WTC11 (cell line): ENCODE data around the gene SECTM1. TPM values are rescaled to one million over a fixed set of nuclear protein-coding genes. Genes with fewer than 3 reads are reported as not detected.

Source experiments
- ATAC-seq: fragments of 200-7000 bp; cut with Tn5 transposase; 2 replicates; pipeline ENCODE4 v1.10.0; 2021; ENCODE audit warnings: mild to moderate bottlenecking, moderate library complexity
- CTCF ChIA-PET: fragments of 300-600 bp; sonication (Branson Sonifier 250); formaldehyde crosslinking; loops from one replicate; lab custom pipeline; 2021; ENCODE audit warnings: antibody characterized with exemption; lab: Charles Lee
- POLR2A ChIA-PET: fragments of 350-600 bp; sonication (Branson Sonifier 250); formaldehyde crosslinking; loops from one replicate; lab custom pipeline; 2021; ENCODE audit warnings: antibody characterized with exemption; lab: Charles Lee
- DNase-seq: peaks from one replicate; pipeline ENCODE4 v3.0.0; 2021; ENCODE audit warnings: low spot score
- H3K27ac Mint-ChIP-seq: 2 replicates; pipeline ENCODE4 v1.8.0; 2021; ENCODE audit warnings: mixed read lengths
- H3K27me3 Mint-ChIP-seq: 2 replicates; pipeline ENCODE4 v1.8.0; 2021; ENCODE audit warnings: low read depth, mild to moderate bottlenecking, moderate library complexity, mixed read lengths
- H3K36me3 Mint-ChIP-seq: 2 replicates; pipeline ENCODE4 v1.8.0; 2021; ENCODE audit warnings: mixed read lengths
- H3K4me1 Mint-ChIP-seq: 2 replicates; pipeline ENCODE4 v1.8.0; 2022; ENCODE audit warnings: mixed read lengths
- H3K4me3 Mint-ChIP-seq: 2 replicates; pipeline ENCODE4 v1.8.0; 2021; ENCODE audit warnings: mild to moderate bottlenecking, moderate library complexity, mixed read lengths
- H3K9me3 Mint-ChIP-seq: 2 replicates; pipeline ENCODE4 v1.8.0; 2021; ENCODE audit warnings: mixed read lengths
- AR ChIP-seq: fragments of 250-450 bp; sonication (Bioruptor Pico); IDR thresholded peaks from 2 replicates; pipeline ENCODE4 v1.9.0; 2021; ENCODE audit warnings: mild to moderate bottlenecking
- CBFB ChIP-seq: sonication (generic); formaldehyde crosslinking; IDR thresholded peaks from 2 replicates; pipeline ENCODE4 v1.8.1; 2022; ENCODE audit warnings: mild to moderate bottlenecking, low read depth, missing genetic modification reagents
- CREB1 ChIP-seq: sonication (generic); formaldehyde crosslinking; IDR thresholded peaks from 2 replicates; pipeline ENCODE4 v1.8.0; 2023; ENCODE audit warnings: mild to moderate bottlenecking, missing genetic modification reagents
- CREM ChIP-seq: sonication (generic); formaldehyde crosslinking; IDR thresholded peaks from 2 replicates; pipeline ENCODE4 v1.8.1; 2022; ENCODE audit warnings: mild to moderate bottlenecking, missing genetic modification reagents, moderate library complexity
- ESRRA ChIP-seq: sonication (generic); formaldehyde crosslinking; IDR thresholded peaks from 2 replicates; pipeline ENCODE4 v1.8.1; 2022; ENCODE audit warnings: mild to moderate bottlenecking, missing genetic modification reagents, borderline replicate concordance
- GABPB1 ChIP-seq: sonication (generic); formaldehyde crosslinking; IDR thresholded peaks from 2 replicates; pipeline ENCODE4 v1.8.1; 2023; ENCODE audit warnings: mild to moderate bottlenecking, missing genetic modification reagents
- IRF2 ChIP-seq: sonication (generic); formaldehyde crosslinking; IDR thresholded peaks from 2 replicates; pipeline ENCODE4 v1.8.0; 2022; ENCODE audit warnings: low read depth, missing genetic modification reagents, borderline replicate concordance
- JAZF1 ChIP-seq: fragments of 250-450 bp; sonication (Bioruptor Pico); IDR thresholded peaks from 2 replicates; pipeline ENCODE4 v1.9.0; 2021; ENCODE audit warnings: moderate library complexity, mild to moderate bottlenecking, inconsistent platforms
- JUN ChIP-seq: sonication (generic); formaldehyde crosslinking; IDR thresholded peaks from 2 replicates; pipeline ENCODE4 v1.8.0; 2023; ENCODE audit warnings: mild to moderate bottlenecking, missing genetic modification reagents
- MLX ChIP-seq: sonication (generic); formaldehyde crosslinking; IDR thresholded peaks from 2 replicates; pipeline ENCODE4 v1.8.1; 2023; ENCODE audit warnings: mild to moderate bottlenecking, missing genetic modification reagents, moderate library complexity
- MXD4 ChIP-seq: fragments of 250-450 bp; sonication (Bioruptor Pico); IDR thresholded peaks from 2 replicates; pipeline ENCODE4 v1.8.0; 2021; ENCODE audit warnings: mild to moderate bottlenecking, moderate library complexity, borderline replicate concordance
- NR1H2 ChIP-seq: sonication (generic); formaldehyde crosslinking; IDR thresholded peaks from 2 replicates; pipeline ENCODE4 v1.9.0; 2021; ENCODE audit warnings: mild to moderate bottlenecking, moderate library complexity, missing genetic modification reagents
- OVOL2 ChIP-seq: fragments of 250-450 bp; sonication (Bioruptor Pico); IDR thresholded peaks from 2 replicates; pipeline ENCODE4 v1.9.0; 2021; ENCODE audit warnings: mild to moderate bottlenecking, borderline replicate concordance
- RELA ChIP-seq: sonication (generic); formaldehyde crosslinking; IDR thresholded peaks from 2 replicates; pipeline ENCODE4 v1.8.1; 2022; ENCODE audit warnings: missing genetic modification reagents, mild to moderate bottlenecking, borderline replicate concordance
- RORB ChIP-seq: fragments of 250-450 bp; sonication (Bioruptor Pico); IDR thresholded peaks from 2 replicates; pipeline ENCODE4 v1.9.0; 2021; ENCODE audit warnings: mild to moderate bottlenecking
- SMAD4 ChIP-seq: sonication (generic); formaldehyde crosslinking; IDR thresholded peaks from 2 replicates; pipeline ENCODE4 v1.8.0; 2022; ENCODE audit warnings: mild to moderate bottlenecking, missing genetic modification reagents
- SP1 ChIP-seq: sonication (generic); formaldehyde crosslinking; conservative IDR thresholded peaks from 2 replicates; pipeline ENCODE4 v1.8.1; 2022; ENCODE audit warnings: missing genetic modification reagents
- TEAD4 ChIP-seq: sonication (generic); formaldehyde crosslinking; IDR thresholded peaks from 2 replicates; pipeline ENCODE4 v1.8.0; 2022; ENCODE audit warnings: mild to moderate bottlenecking, missing genetic modification reagents
- TP53 ChIP-seq: sonication (generic); formaldehyde crosslinking; IDR thresholded peaks from 2 replicates; pipeline ENCODE4 v1.8.1; 2023; ENCODE audit warnings: mild to moderate bottlenecking, missing genetic modification reagents
- ZNF138 ChIP-seq: sonication (generic); formaldehyde crosslinking; conservative IDR thresholded peaks from 2 replicates; pipeline ENCODE4 v1.8.1; 2022; ENCODE audit warnings: mild to moderate bottlenecking, moderate library complexity, missing genetic modification reagents
- ZNF219 ChIP-seq: sonication (generic); formaldehyde crosslinking; IDR thresholded peaks from 2 replicates; pipeline ENCODE4 v1.8.0; 2023; ENCODE audit warnings: missing genetic modification reagents, mild to moderate bottlenecking, borderline replicate concordance
- ZNF263 ChIP-seq: sonication (generic); formaldehyde crosslinking; IDR thresholded peaks from 2 replicates; pipeline ENCODE4 v1.8.1; 2022; ENCODE audit warnings: low read depth, mild to moderate bottlenecking, moderate library complexity, missing genetic modification reagents
- ZNF281 ChIP-seq: sonication (generic); formaldehyde crosslinking; IDR thresholded peaks from 2 replicates; pipeline ENCODE4 v1.8.0; 2023; ENCODE audit warnings: mild to moderate bottlenecking, missing genetic modification reagents
- total RNA-seq: library from RNA; stranded (reverse); gene quantifications from 3 replicates; pipeline ENCODE4 v1.2.3, GENCODE V29; 2021
- TF ChIP-seq, protein P1 (sequence below): fragments of 250-450 bp; sonication (Bioruptor Pico); IDR thresholded peaks from 2 replicates; pipeline ENCODE4 v2.1.2; 2022; ENCODE audit warnings: mild to moderate bottlenecking, moderate library complexity
- TF ChIP-seq, protein P2 (sequence below): sonication (generic); formaldehyde crosslinking; IDR thresholded peaks from 2 replicates; pipeline ENCODE4 v1.8.1; 2022; ENCODE audit warnings: mild to moderate bottlenecking, moderate library complexity, missing genetic modification reagents

SECTM1 gene
- total RNA-seq, 1 experiment from 2014 or later = 0.22 TPM

- Mint-ChIP-seq H3K27ac (no peak overlapping the region), H3K27me3 (peaks cover 50% of the 10 kb centered on the region), H3K4me1 (peaks cover 20% of the 10 kb centered on the region), H3K4me3 (no peak overlapping the region), H3K9me3 (no peaks in the 10 kb centered on the region), H3K36me3 (no peaks in the 10 kb centered on the region)
- no peak for DNase-seq
- ChIA-PET CTCF (interaction anchor here (0.8 to 1.9 kb wide), 3 partner anchors 21 to 94 kb away, joined by 3 to 5 read pairs (median 5); no protein-coding TSS in a partner anchor), POLR2A (no interaction called here)
- TF ChIP-seq IRF2 (CRISPR knock-in tag) (no peak), JAZF1 (CRISPR knock-in tag) (no peak), CREB1 (CRISPR knock-in tag) (no peak), AR (CRISPR knock-in tag) (no peak), NR1H2 (CRISPR knock-in tag) (no peak), RELA (no peak), ZNF138 (CRISPR knock-in tag) (no peak), TEAD4 (CRISPR knock-in tag) (no peak), ZNF263 (no peak), JUN (CRISPR knock-in tag) (no peak), TP53 (CRISPR knock-in tag) (no peak), MLX (CRISPR knock-in tag) (no peak), SMAD4 (CRISPR knock-in tag) (no peak), RORB (no peak)
- TF ChIP-seq, protein P1, sequence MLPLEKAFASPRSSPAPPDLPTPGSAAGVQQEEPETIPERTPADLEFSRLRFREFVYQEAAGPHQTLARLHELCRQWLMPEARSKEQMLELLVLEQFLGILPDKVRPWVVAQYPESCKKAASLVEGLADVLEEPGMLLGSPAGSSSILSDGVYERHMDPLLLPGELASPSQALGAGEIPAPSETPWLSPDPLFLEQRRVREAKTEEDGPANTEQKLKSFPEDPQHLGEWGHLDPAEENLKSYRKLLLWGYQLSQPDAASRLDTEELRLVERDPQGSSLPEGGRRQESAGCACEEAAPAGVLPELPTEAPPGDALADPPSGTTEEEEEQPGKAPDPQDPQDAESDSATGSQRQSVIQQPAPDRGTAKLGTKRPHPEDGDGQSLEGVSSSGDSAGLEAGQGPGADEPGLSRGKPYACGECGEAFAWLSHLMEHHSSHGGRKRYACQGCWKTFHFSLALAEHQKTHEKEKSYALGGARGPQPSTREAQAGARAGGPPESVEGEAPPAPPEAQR (CRISPR knock-in tag) = no peak
- TF ChIP-seq, protein P2, sequence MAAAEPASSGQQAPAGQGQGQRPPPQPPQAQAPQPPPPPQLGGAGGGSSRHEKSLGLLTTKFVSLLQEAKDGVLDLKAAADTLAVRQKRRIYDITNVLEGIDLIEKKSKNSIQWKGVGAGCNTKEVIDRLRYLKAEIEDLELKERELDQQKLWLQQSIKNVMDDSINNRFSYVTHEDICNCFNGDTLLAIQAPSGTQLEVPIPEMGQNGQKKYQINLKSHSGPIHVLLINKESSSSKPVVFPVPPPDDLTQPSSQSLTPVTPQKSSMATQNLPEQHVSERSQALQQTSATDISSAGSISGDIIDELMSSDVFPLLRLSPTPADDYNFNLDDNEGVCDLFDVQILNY (CRISPR knock-in tag) = no peak
- no peak for ATAC-seq
Observed at GRCh38 chr17:82330322-82331239, 3.0 kb downstream of the SECTM1 start.

GRCh38 chr17:82329683-82330321 is 3.8 kb downstream of the SECTM1 start:
- no peaks in the 10 kb centered on the region for H3K36me3 Mint-ChIP-seq
- H3K9me3 Mint-ChIP-seq = no peaks in the 10 kb centered on the region
- no peak for ATAC-seq
- POLR2A ChIA-PET = no interaction called here
- no peak for DNase-seq
- CTCF ChIA-PET = interaction anchor here (1.4 to 1.9 kb wide), 2 partner anchors 21 to 94 kb away, joined by 5 read pairs; no protein-coding TSS in a partner anchor
- no peak overlapping the region for H3K4me3 Mint-ChIP-seq
- peaks cover 12% of the 10 kb centered on the region for H3K4me1 Mint-ChIP-seq
- no peak overlapping the region for H3K27ac Mint-ChIP-seq
- H3K27me3 Mint-ChIP-seq = peaks cover 43% of the 10 kb centered on the region
- TF ChIP-seq SP1 (CRISPR knock-in tag) (no peak), JAZF1 (CRISPR knock-in tag) (no peak), ZNF281 (CRISPR knock-in tag) (no peak), CBFB (CRISPR knock-in tag) (no peak), ZNF219 (CRISPR knock-in tag) (no peak), OVOL2 (no peak), ESRRA (CRISPR knock-in tag) (no peak), MXD4 (CRISPR knock-in tag) (no peak), GABPB1 (no peak), CREM (CRISPR knock-in tag) (no peak)
